Measurements from ENCODE around the gene USH2A. TPM values are rescaled to one million over a fixed set of nuclear protein-coding genes. Genes with fewer than 3 reads are reported as not detected.

The USH2A gene
- total RNA-seq, 1 experiment from 2014 or later, result 0.02 TPM

GRCh38 chr1:216144661-216145450 is 278.4 kb downstream of the USH2A start:
- no peak for DNase-seq (ENCODE audit: extremely low read depth, low read depth)

- no peak for DNase-seq (ENCODE audit: extremely low read depth, low read depth)
Measured at GRCh38 chr1:216142921-216143320, 280.3 kb downstream of the USH2A start.

GRCh38 chr1:216140730-216141524 is 282.3 kb downstream of the USH2A start:
- no peak for DNase-seq (ENCODE audit: extremely low read depth, low read depth)

GRCh38 chr1:216124192-216124781 is 299.0 kb downstream of the USH2A start:
- no peak for DNase-seq (ENCODE audit: extremely low read depth, low read depth)

- DNase-seq (ENCODE audit: extremely low read depth, low read depth), result no peak
Measured at GRCh38 chr1:216123446-216124191, 299.6 kb downstream of the USH2A start.

GRCh38 chr1:216119600-216119999 is 303.6 kb downstream of the USH2A start:
- DNase-seq (ENCODE audit: extremely low read depth, low read depth), result peak; percentile 51

- DNase-seq (ENCODE audit: extremely low read depth, low read depth), result no peak
Measured at GRCh38 chr1:216114180-216114579, 309.1 kb downstream of the USH2A start.

GRCh38 chr1:216113181-216113580 is 310.1 kb downstream of the USH2A start:
- DNase-seq (ENCODE audit: extremely low read depth, low read depth), result no peak

- no peak for DNase-seq (ENCODE audit: extremely low read depth, low read depth)
Measured at GRCh38 chr1:216111842-216112241, 311.4 kb downstream of the USH2A start.

GRCh38 chr1:216095400-216095799 is 327.8 kb downstream of the USH2A start:
- DNase-seq (ENCODE audit: extremely low read depth, low read depth), result no peak

- DNase-seq (ENCODE audit: extremely low read depth, low read depth), result no peak
Measured at GRCh38 chr1:216090556-216090955, 332.7 kb downstream of the USH2A start.

- DNase-seq (ENCODE audit: extremely low read depth, low read depth), result no peak
Measured at GRCh38 chr1:216086678-216087077, 336.6 kb downstream of the USH2A start.

- DNase-seq (ENCODE audit: extremely low read depth, low read depth), result no peak
Measured at GRCh38 chr1:216081445-216081844, 341.8 kb downstream of the USH2A start.

- DNase-seq (ENCODE audit: extremely low read depth, low read depth), result no peak
Measured at GRCh38 chr1:216076751-216077150, 346.5 kb downstream of the USH2A start.

GRCh38 chr1:216075339-216075738 is 347.9 kb downstream of the USH2A start:
- no peak for DNase-seq (ENCODE audit: extremely low read depth, low read depth)

- no peak for DNase-seq (ENCODE audit: extremely low read depth, low read depth)
Measured at GRCh38 chr1:216073793-216074595, 349.3 kb downstream of the USH2A start.

GRCh38 chr1:216071262-216071661 is 352.0 kb downstream of the USH2A start:
- DNase-seq (ENCODE audit: extremely low read depth, low read depth), result no peak

- no peak for DNase-seq (ENCODE audit: extremely low read depth, low read depth)
Measured at GRCh38 chr1:216064643-216065042, 358.6 kb downstream of the USH2A start.

- DNase-seq (ENCODE audit: extremely low read depth, low read depth), result no peak
Measured at GRCh38 chr1:216057947-216058346, 365.3 kb downstream of the USH2A start.

- DNase-seq (ENCODE audit: extremely low read depth, low read depth), result no peak
Measured at GRCh38 chr1:216057063-216057462, 366.2 kb downstream of the USH2A start.
